Measurements from ENCODE around the gene DHRSX. TPM values are rescaled to one million over a fixed set of nuclear protein-coding genes. Genes with fewer than 3 reads are reported as not detected.

DHRSX gene
- total and polyA plus RNA-seq, 9 of the 15 experiments (the other 6 are each of a cell fraction or from before 2014, with no cell fraction given), result 0.59 to 11.0 (median 6.2) TPM

DNA sequence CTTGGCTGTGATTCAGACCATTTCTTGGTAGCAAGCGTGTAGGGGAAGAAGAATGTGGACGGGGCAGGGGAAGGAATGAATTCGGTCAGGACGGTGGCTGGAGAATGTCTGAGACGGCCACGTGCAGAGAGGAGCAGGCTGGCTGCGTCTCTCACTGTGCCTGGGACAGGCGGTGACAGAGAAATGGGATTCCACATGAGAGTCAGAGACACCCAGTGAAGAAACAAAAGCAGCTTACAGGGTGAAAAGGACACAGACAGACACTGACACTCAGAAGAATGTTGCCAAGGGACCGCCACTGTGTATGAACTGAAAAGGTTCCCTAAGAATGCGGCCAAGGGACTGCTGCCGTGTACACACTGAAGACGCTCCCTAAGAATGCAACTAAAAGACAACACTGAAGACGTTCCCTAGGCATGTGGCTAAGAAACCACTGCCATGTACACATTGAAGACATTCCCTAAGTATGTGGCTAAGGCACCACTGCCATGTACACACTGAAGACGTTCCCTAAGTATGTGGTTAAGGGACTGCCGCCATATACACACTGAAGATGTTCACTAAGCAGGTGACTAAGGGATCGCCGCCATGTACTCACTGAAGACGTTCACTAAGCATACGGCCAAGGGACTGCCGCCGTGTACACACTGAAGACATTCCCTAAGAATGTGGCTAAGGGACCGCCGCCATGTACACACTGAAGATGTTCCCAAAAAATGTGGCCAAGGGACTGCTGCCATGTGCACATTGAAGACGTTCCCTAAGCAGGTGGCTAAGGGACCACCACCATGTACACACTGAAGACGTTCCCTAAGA is 49.1 kb downstream of the DHRSX start (continued):
- TF ChIP-seq, protein P1, sequence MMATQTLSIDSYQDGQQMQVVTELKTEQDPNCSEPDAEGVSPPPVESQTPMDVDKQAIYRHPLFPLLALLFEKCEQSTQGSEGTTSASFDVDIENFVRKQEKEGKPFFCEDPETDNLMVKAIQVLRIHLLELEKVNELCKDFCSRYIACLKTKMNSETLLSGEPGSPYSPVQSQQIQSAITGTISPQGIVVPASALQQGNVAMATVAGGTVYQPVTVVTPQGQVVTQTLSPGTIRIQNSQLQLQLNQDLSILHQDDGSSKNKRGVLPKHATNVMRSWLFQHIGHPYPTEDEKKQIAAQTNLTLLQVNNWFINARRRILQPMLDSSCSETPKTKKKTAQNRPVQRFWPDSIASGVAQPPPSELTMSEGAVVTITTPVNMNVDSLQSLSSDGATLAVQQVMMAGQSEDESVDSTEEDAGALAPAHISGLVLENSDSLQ (IDR thresholded peaks at IDR 0.05), result no peak
- TF ChIP-seq, protein P2, sequence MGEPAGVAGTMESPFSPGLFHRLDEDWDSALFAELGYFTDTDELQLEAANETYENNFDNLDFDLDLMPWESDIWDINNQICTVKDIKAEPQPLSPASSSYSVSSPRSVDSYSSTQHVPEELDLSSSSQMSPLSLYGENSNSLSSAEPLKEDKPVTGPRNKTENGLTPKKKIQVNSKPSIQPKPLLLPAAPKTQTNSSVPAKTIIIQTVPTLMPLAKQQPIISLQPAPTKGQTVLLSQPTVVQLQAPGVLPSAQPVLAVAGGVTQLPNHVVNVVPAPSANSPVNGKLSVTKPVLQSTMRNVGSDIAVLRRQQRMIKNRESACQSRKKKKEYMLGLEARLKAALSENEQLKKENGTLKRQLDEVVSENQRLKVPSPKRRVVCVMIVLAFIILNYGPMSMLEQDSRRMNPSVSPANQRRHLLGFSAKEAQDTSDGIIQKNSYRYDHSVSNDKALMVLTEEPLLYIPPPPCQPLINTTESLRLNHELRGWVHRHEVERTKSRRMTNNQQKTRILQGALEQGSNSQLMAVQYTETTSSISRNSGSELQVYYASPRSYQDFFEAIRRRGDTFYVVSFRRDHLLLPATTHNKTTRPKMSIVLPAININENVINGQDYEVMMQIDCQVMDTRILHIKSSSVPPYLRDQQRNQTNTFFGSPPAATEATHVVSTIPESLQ (CRISPR knock-in tag; IDR thresholded peaks at IDR 0.05), result no peak
- TF ChIP-seq BRF1 (IDR thresholded peaks at IDR 0.05; ENCODE audit: borderline replicate concordance, extremely low read depth, insufficient read length) (no peak), ZNF507 (tag; conservative IDR thresholded peaks at IDR 0.05) (no peak), KLF13 (tag; IDR thresholded peaks at IDR 0.05; ENCODE audit: borderline replicate concordance, low read depth) (no peak), SETDB1 (IDR thresholded peaks at IDR 0.05; ENCODE audit: low read length) (no peak), MAFG (tag; conservative IDR thresholded peaks at IDR 0.05) (no peak), ZNF133 (CRISPR knock-in tag; IDR thresholded peaks at IDR 0.05) (no peak), ZMIZ1 (IDR thresholded peaks at IDR 0.05; ENCODE audit: low read depth in 2 of 2, low read length in 2 of 2) (no peak), MAFF (IDR thresholded peaks at IDR 0.05; ENCODE audit: low read length) (no peak), ZNF436 (CRISPR knock-in tag; IDR thresholded peaks at IDR 0.05) (no peak)
- TF ChIP-seq, protein P3, sequence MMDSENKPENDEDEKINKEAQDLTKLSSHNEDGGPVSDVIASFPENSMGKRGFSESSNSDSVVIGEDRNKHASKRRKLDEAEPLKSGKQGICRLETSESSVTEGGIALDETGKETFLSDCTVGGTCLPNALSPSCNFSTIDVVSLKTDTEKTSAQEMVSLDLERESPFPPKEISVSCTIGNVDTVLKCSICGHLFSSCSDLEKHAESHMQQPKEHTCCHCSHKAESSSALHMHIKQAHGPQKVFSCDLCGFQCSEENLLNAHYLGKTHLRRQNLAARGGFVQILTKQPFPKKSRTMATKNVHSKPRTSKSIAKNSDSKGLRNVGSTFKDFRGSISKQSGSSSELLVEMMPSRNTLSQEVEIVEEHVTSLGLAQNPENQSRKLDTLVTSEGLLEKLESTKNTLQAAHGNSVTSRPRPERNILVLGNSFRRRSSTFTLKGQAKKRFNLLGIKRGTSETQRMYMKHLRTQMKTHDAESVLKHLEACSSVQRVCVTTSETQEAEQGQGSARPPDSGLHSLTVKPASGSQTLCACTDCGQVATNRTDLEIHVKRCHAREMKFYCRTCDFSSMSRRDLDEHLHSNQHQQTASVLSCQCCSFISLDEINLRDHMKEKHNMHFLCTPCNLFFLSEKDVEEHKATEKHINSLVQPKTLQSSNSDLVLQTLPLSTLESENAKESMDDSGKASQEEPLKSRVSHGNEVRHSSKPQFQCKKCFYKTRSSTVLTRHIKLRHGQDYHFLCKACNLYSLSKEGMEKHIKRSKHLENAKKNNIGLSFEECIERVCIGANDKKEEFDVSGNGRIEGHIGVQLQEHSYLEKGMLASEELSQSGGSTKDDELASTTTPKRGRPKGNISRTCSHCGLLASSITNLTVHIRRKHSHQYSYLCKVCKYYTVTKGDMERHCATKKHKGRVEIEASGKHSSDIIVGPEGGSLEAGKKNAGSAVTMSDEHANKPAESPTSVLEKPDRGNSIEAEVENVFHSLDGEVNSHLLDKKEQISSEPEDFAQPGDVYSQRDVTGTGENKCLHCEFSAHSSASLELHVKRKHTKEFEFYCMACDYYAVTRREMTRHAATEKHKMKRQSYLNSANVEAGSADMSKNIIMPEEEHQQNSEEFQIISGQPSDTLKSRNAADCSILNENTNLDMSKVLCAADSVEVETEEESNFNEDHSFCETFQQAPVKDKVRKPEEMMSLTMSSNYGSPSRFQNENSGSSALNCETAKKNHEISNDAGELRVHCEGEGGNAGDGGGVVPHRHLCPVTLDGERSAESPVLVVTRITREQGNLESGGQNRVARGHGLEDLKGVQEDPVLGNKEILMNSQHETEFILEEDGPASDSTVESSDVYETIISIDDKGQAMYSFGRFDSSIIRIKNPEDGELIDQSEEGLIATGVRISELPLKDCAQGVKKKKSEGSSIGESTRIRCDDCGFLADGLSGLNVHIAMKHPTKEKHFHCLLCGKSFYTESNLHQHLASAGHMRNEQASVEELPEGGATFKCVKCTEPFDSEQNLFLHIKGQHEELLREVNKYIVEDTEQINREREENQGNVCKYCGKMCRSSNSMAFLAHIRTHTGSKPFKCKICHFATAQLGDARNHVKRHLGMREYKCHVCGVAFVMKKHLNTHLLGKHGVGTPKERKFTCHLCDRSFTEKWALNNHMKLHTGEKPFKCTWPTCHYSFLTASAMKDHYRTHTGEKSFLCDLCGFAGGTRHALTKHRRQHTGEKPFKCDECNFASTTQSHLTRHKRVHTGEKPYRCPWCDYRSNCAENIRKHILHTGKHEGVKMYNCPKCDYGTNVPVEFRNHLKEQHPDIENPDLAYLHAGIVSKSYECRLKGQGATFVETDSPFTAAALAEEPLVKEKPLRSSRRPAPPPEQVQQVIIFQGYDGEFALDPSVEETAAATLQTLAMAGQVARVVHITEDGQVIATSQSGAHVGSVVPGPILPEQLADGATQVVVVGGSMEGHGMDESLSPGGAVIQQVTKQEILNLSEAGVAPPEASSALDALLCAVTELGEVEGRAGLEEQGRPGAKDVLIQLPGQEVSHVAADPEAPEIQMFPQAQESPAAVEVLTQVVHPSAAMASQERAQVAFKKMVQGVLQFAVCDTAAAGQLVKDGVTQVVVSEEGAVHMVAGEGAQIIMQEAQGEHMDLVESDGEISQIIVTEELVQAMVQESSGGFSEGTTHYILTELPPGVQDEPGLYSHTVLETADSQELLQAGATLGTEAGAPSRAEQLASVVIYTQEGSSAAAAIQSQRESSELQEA (IDR thresholded peaks at IDR 0.05; ENCODE audit: low read depth), result no peak
